ENCODE results near the gene FCRL3.

Gene FCRL3

DNA sequence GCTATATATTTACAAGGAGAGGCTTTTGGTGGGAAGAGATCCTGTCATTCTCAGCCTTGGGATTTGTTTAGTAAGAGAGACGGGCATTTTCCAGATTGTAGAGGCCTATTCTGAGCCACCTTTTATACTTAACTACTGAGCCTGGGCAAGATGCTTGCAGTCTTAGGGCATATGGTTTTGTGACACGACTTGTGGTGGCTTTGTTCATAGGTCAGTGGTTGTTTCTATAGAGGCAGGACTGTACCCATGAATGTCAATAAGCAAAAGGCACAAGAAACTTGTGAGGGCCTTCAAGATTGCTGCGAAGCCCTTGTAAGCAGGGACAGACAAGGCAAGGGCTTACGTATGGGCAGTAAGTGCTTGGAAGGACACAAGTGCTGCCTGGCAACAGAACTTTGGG is 3.4 kb upstream of the FCRL3 start:
- ChIA-PET POLR2A (no interaction called here), CTCF (no interaction called here)
- no peak for DNase-seq (ENCODE audit: extremely low spot score)
- TF ChIP-seq PKNOX1 (IDR thresholded peaks at IDR 0.05) (no peak), FOXA1 (IDR thresholded peaks at IDR 0.05) (no peak), SUZ12 (IDR thresholded peaks at IDR 0.05) (no peak), ELF4 (IDR thresholded peaks at IDR 0.05) (no peak), L3MBTL2 (conservative IDR thresholded peaks at IDR 0.05) (no peak), LEF1 (IDR thresholded peaks at IDR 0.05; ENCODE audit: borderline replicate concordance) (no peak), CTBP1 (IDR thresholded peaks at IDR 0.05; ENCODE audit: borderline replicate concordance) (no peak), SP1 (IDR thresholded peaks at IDR 0.05) (no peak), ZNF384 (IDR thresholded peaks at IDR 0.05) (no peak), NFRKB (IDR thresholded peaks at IDR 0.05) (no peak), BHLHE40 (IDR thresholded peaks at IDR 0.05; ENCODE audit: borderline replicate concordance) (no peak), FOXM1 (IDR thresholded peaks at IDR 0.05; ENCODE audit: borderline replicate concordance) (no peak)

GRCh38 chr1:157702308-157702825 is 1.8 kb upstream of the FCRL3 start:
- no peak for DNase-seq (ENCODE audit: extremely low spot score)
- TF ChIP-seq SUZ12 (IDR thresholded peaks at IDR 0.05) (no peak), TARDBP (IDR thresholded peaks at IDR 0.05) (no peak), FOXA1 (IDR thresholded peaks at IDR 0.05) (no peak), SP1 (IDR thresholded peaks at IDR 0.05) (no peak), ZNF384 (IDR thresholded peaks at IDR 0.05) (no peak), NFRKB (IDR thresholded peaks at IDR 0.05) (no peak), PKNOX1 (IDR thresholded peaks at IDR 0.05) (no peak), ARNT (IDR thresholded peaks at IDR 0.05) (no peak), FOXK2 (IDR thresholded peaks at IDR 0.05) (no peak), LEF1 (IDR thresholded peaks at IDR 0.05; ENCODE audit: borderline replicate concordance) (no peak), L3MBTL2 (conservative IDR thresholded peaks at IDR 0.05) (no peak), CTBP1 (IDR thresholded peaks at IDR 0.05; ENCODE audit: borderline replicate concordance) (no peak), FOXM1 (IDR thresholded peaks at IDR 0.05; ENCODE audit: borderline replicate concordance) (no peak), HDGF (IDR thresholded peaks at IDR 0.05; ENCODE audit: borderline replicate concordance) (no peak), ELF4 (IDR thresholded peaks at IDR 0.05) (no peak), BHLHE40 (IDR thresholded peaks at IDR 0.05; ENCODE audit: borderline replicate concordance) (no peak)
- POLR2A ChIA-PET = no interaction called here
- CTCF ChIA-PET = no interaction called here

GRCh38 chr1:157700305-157700704 is 264 bp downstream of the FCRL3 start:
- ChIA-PET POLR2A (no interaction called here), CTCF (no interaction called here)

GRCh38 chr1:157697781-157698569 is 2.6 kb downstream of the FCRL3 start:
- no peak for DNase-seq (ENCODE audit: extremely low spot score)
- ChIA-PET CTCF (no interaction called here), POLR2A (no interaction called here)
- TF ChIP-seq LEF1 (IDR thresholded peaks at IDR 0.05; ENCODE audit: borderline replicate concordance) (no peak), ZNF384 (IDR thresholded peaks at IDR 0.05) (no peak), ELF4 (IDR thresholded peaks at IDR 0.05) (no peak), NFRKB (IDR thresholded peaks at IDR 0.05) (no peak)

More at GRCh38 chr1:157700305-157700704, 264 bp downstream of the FCRL3 start:
- TF ChIP-seq TARDBP (IDR thresholded peaks at IDR 0.05) = no peak
- TF ChIP-seq HDGF (IDR thresholded peaks at IDR 0.05; ENCODE audit: borderline replicate concordance) = no peak
- TF ChIP-seq L3MBTL2 (conservative IDR thresholded peaks at IDR 0.05) = no peak
- no peak for TF ChIP-seq FOXA1 (IDR thresholded peaks at IDR 0.05)
- TF ChIP-seq PKNOX1 (IDR thresholded peaks at IDR 0.05) = no peak
- no peak for TF ChIP-seq ZNF384 (IDR thresholded peaks at IDR 0.05)
- no peak for TF ChIP-seq ELF4 (IDR thresholded peaks at IDR 0.05)
- TF ChIP-seq ARNT (IDR thresholded peaks at IDR 0.05) = no peak
- no peak for TF ChIP-seq LEF1 (IDR thresholded peaks at IDR 0.05; ENCODE audit: borderline replicate concordance)
- no peak for TF ChIP-seq SUZ12 (IDR thresholded peaks at IDR 0.05)
- no peak for TF ChIP-seq CTBP1 (IDR thresholded peaks at IDR 0.05; ENCODE audit: borderline replicate concordance)
- TF ChIP-seq SP1 (IDR thresholded peaks at IDR 0.05) = no peak
- no peak for TF ChIP-seq NFRKB (IDR thresholded peaks at IDR 0.05)
- TF ChIP-seq BHLHE40 (IDR thresholded peaks at IDR 0.05; ENCODE audit: borderline replicate concordance) = no peak
- no peak for TF ChIP-seq FOXM1 (IDR thresholded peaks at IDR 0.05; ENCODE audit: borderline replicate concordance)
- TF ChIP-seq FOXK2 (IDR thresholded peaks at IDR 0.05) = no peak
- DNase-seq (ENCODE audit: extremely low spot score) = no peak

DNA sequence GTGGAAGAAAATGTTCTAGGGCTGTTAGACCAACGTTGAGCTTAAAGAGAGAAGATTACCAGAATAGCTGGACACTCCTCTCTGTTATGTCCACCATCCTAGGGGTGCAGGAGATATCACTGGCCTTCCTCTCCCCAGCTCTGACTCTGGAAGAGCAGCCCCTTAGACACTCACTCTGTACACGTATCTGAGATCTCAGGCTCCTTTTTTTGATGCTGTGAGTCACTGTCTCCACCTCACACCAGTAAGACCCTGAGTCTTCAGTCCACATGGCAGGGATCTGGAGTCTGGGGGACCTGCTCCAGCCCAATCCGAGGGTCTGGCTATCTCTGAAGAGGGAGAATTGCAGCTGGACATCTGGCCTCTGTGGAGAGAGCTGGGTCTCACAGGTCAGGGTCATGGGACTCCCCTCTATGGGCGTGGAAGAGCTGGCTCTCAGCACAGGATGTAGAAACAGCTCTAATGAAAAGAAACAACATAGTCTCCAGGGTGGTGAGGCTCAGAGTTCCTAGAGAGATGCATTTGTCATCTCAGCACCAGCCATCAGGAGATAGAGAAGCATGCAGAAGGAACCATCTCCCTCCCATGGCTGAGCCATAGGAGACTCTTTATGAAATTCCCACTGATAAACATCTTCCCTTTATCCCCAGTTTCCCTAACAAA is 3.5 kb downstream of the FCRL3 start:
- POLR2A ChIA-PET = no interaction called here
- no peak for TF ChIP-seq FOXK2 (IDR thresholded peaks at IDR 0.05)
- TF ChIP-seq ZNF384 (IDR thresholded peaks at IDR 0.05) = no peak
- TF ChIP-seq L3MBTL2 (conservative IDR thresholded peaks at IDR 0.05) = no peak
- TF ChIP-seq FOXA1 (IDR thresholded peaks at IDR 0.05) = no peak
- CTCF ChIA-PET = interaction anchor here (1.2 kb wide), 1 partner anchor 117 kb away, joined by 3 read pairs; no protein-coding TSS in a partner anchor

GRCh38 chr1:157695417-157695816 is 5.2 kb downstream of the FCRL3 start:
- DNase-seq (ENCODE audit: extremely low spot score) = no peak
- no peak for TF ChIP-seq PKNOX1 (IDR thresholded peaks at IDR 0.05)
- TF ChIP-seq SUZ12 (IDR thresholded peaks at IDR 0.05) = no peak
- no peak for TF ChIP-seq NFRKB (IDR thresholded peaks at IDR 0.05)
- TF ChIP-seq BHLHE40 (IDR thresholded peaks at IDR 0.05; ENCODE audit: borderline replicate concordance) = no peak
- TF ChIP-seq ZNF384 (IDR thresholded peaks at IDR 0.05) = no peak
- TF ChIP-seq FOXM1 (IDR thresholded peaks at IDR 0.05; ENCODE audit: borderline replicate concordance) = no peak
- TF ChIP-seq ARNT (IDR thresholded peaks at IDR 0.05) = no peak
- no peak for TF ChIP-seq LEF1 (IDR thresholded peaks at IDR 0.05; ENCODE audit: borderline replicate concordance)
- no peak for TF ChIP-seq L3MBTL2 (conservative IDR thresholded peaks at IDR 0.05)
- TF ChIP-seq CTBP1 (IDR thresholded peaks at IDR 0.05; ENCODE audit: borderline replicate concordance) = no peak
- TF ChIP-seq ELF4 (IDR thresholded peaks at IDR 0.05) = no peak
- TF ChIP-seq SP1 (IDR thresholded peaks at IDR 0.05) = no peak
- TF ChIP-seq FOXK2 (IDR thresholded peaks at IDR 0.05) = no peak
- no peak for TF ChIP-seq TARDBP (IDR thresholded peaks at IDR 0.05)
- TF ChIP-seq HDGF (IDR thresholded peaks at IDR 0.05; ENCODE audit: borderline replicate concordance) = no peak
- TF ChIP-seq FOXA1 (IDR thresholded peaks at IDR 0.05) = no peak
- ChIA-PET POLR2A (no interaction called here), CTCF (interaction anchor here (0.7 kb wide), 1 partner anchor 724 kb away, joined by 4 read pairs; no protein-coding TSS in a partner anchor)

More for the DNA sequence above, 3.5 kb downstream of the FCRL3 start:
- DNase-seq (ENCODE audit: extremely low spot score) = no peak
